HepG2 (cell line): Measurements from ENCODE around the gene YEATS2. TPM values are rescaled to one million over a fixed set of nuclear protein-coding genes. Genes with fewer than 3 reads are reported as not detected.

Experiments
- CAMTA2 ChIP-seq: sonication (generic); formaldehyde crosslinking; IDR thresholded peaks from 2 replicates; pipeline ENCODE4 v1.4.0; 2020; ENCODE audit warnings: mild to moderate bottlenecking, missing genetic modification reagents, borderline replicate concordance
- CREBL2 ChIP-seq: sonication (generic); formaldehyde crosslinking; IDR thresholded peaks from 2 replicates; pipeline ENCODE4 v1.8.1; 2023; ENCODE audit warnings: missing genetic modification reagents, mild to moderate bottlenecking, borderline replicate concordance
- KLF13 ChIP-seq: sonication (generic); formaldehyde crosslinking; IDR thresholded peaks from 2 replicates; pipeline ENCODE4 v1.4.0; 2020; ENCODE audit warnings: mild to moderate bottlenecking, missing genetic modification reagents
- TBX3 ChIP-seq: fragments of 450-650 bp; IDR thresholded peaks from 2 replicates; pipeline ENCODE4 v1.6.1; 2017; ENCODE audit warnings: antibody characterized with exemption, mild to moderate bottlenecking, inconsistent platforms, borderline replicate concordance
- ZNF253 ChIP-seq: sonication (generic); formaldehyde crosslinking; IDR thresholded peaks from 2 replicates; pipeline ENCODE4 v1.8.0; 2022; ENCODE audit warnings: mild to moderate bottlenecking, missing genetic modification reagents, borderline replicate concordance
- ZNF34 ChIP-seq: sonication (generic); formaldehyde crosslinking; IDR thresholded peaks from 2 replicates; pipeline ENCODE4 v1.4.0; 2020; ENCODE audit warnings: mild to moderate bottlenecking, missing genetic modification reagents, borderline replicate concordance
- ZNF605 ChIP-seq: sonication (generic); formaldehyde crosslinking; IDR thresholded peaks from 2 replicates; pipeline ENCODE4 v1.8.0; 2022; ENCODE audit warnings: mild to moderate bottlenecking, missing genetic modification reagents
- ZNF670 ChIP-seq: sonication (generic); formaldehyde crosslinking; IDR thresholded peaks from 2 replicates; pipeline ENCODE4 v1.8.0; 2022; ENCODE audit warnings: mild to moderate bottlenecking, missing genetic modification reagents, borderline replicate concordance
- ZNF766 ChIP-seq: sonication (generic); formaldehyde crosslinking; IDR thresholded peaks from 2 replicates; pipeline ENCODE4 v1.5.0; 2020; ENCODE audit warnings: missing genetic modification reagents, borderline replicate concordance
- ZNF879 ChIP-seq: sonication (generic); formaldehyde crosslinking; IDR thresholded peaks from 2 replicates; pipeline ENCODE4 v1.8.1; 2023; ENCODE audit warnings: missing genetic modification reagents
- polyA plus RNA-seq, 8 experiments: library from polyadenylated mRNA; depleted of rRNA in 3 of 8; stranded (reverse) in 7 of 8; unstranded in 1 of 8; fragments of >200 nt; fragmentation: Illumina TruSeq in 4 of 8; extraction: Trizol in 4 of 8; gene quantifications; 2 replicates each; pipeline versions ENCODE4 v1.2.1 to v1.2.3, GENCODE V29; 2011 to 2016; ENCODE audit warnings: low read depth in 4 of 8, missing spikeins in 1 of 8, mixed read lengths in 1 of 8; ENCODE audit not compliant: insufficient read depth in 1 of 8
- total RNA-seq, 5 experiments: library from RNA; depleted of rRNA; stranded (reverse); fragments of >200 nt; fragmentation: Illumina TruSeq; extraction: Trizol; gene quantifications; 2 replicates each; pipeline ENCODE4 v1.2.3, GENCODE V29; 2016; ENCODE audit warnings: low read depth in 1 of 5
- TF ChIP-seq, protein P1 (sequence below): sonication (generic); formaldehyde crosslinking; IDR thresholded peaks from 2 replicates; pipeline ENCODE4 v1.5.0; 2020; ENCODE audit warnings: mild to moderate bottlenecking, missing genetic modification reagents
- TF ChIP-seq, protein P2 (sequence below): sonication (generic); formaldehyde crosslinking; conservative IDR thresholded peaks from 2 replicates; pipeline ENCODE4 v1.4.0; 2020; ENCODE audit warnings: mild to moderate bottlenecking, missing genetic modification reagents, moderate library complexity
- TF ChIP-seq, protein P3 (sequence below): sonication (generic); formaldehyde crosslinking; IDR thresholded peaks from 2 replicates; pipeline ENCODE4 v1.5.0; 2020; ENCODE audit warnings: missing genetic modification reagents
- TF ChIP-seq, protein P4 (sequence below): sonication (generic); formaldehyde crosslinking; IDR thresholded peaks from 2 replicates; pipeline ENCODE4 v1.4.0; 2020; ENCODE audit warnings: missing genetic modification reagents
- TF ChIP-seq, protein P5 (sequence below): sonication (generic); formaldehyde crosslinking; IDR thresholded peaks from 2 replicates; pipeline ENCODE4 v1.5.0; 2020; ENCODE audit warnings: missing genetic modification reagents
- TF ChIP-seq, protein P6 (sequence below): sonication (generic); formaldehyde crosslinking; IDR thresholded peaks from 2 replicates; pipeline ENCODE4 v1.4.0; 2020; ENCODE audit warnings: missing genetic modification reagents

Gene YEATS2
- total and polyA plus RNA-seq, 2 of the 13 experiments (the other 11 are each of a cell fraction or from before 2014, with no cell fraction given) = 18.6 to 33.7 TPM

DNA sequence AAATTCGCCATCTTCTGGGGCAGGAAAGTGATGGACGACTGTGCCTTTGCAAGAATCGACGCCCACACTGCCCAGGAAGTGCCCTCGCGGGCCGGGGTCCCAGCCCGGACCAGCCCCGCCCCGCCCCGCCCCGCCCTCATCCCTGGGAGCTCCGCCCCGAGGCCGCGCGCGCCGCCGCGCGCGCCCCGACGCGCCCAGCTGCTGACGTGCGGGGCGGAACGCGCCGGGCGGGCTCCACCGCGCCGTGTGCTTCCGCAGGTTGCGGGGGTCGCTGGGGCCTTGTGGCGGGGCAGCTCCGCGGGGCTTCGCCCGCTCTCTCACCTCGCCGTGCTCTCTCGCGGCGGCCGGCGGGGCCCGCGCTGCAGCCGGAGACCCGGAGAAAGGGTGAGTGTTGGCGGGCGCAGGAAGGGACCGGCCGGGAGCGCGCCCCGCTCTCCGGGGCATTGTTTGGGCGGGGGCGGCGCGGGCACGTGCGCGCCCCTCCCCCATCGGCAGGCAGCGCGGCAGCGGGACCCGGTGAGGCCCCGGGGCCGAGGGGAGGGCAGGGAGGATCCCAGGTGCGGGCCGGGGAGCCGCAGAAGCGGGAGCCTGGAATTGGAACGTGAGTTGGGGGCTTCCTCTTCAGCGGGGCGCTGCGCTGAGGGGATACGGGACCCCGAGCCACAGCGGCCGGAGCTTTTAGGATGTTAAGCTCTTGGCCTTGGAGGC is at the start of gene YEATS2 (continued):
- TF ChIP-seq, protein P1, sequence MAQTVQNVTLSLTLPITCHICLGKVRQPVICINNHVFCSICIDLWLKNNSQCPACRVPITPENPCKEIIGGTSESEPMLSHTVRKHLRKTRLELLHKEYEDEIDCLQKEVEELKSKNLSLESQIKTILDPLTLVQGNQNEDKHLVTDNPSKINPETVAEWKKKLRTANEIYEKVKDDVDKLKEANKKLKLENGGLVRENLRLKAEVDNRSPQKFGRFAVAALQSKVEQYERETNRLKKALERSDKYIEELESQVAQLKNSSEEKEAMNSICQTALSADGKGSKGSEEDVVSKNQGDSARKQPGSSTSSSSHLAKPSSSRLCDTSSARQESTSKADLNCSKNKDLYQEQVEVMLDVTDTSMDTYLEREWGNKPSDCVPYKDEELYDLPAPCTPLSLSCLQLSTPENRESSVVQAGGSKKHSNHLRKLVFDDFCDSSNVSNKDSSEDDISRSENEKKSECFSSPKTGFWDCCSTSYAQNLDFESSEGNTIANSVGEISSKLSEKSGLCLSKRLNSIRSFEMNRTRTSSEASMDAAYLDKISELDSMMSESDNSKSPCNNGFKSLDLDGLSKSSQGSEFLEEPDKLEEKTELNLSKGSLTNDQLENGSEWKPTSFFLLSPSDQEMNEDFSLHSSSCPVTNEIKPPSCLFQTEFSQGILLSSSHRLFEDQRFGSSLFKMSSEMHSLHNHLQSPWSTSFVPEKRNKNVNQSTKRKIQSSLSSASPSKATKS (CRISPR knock-in tag) = no peak
- TF ChIP-seq, protein P2, sequence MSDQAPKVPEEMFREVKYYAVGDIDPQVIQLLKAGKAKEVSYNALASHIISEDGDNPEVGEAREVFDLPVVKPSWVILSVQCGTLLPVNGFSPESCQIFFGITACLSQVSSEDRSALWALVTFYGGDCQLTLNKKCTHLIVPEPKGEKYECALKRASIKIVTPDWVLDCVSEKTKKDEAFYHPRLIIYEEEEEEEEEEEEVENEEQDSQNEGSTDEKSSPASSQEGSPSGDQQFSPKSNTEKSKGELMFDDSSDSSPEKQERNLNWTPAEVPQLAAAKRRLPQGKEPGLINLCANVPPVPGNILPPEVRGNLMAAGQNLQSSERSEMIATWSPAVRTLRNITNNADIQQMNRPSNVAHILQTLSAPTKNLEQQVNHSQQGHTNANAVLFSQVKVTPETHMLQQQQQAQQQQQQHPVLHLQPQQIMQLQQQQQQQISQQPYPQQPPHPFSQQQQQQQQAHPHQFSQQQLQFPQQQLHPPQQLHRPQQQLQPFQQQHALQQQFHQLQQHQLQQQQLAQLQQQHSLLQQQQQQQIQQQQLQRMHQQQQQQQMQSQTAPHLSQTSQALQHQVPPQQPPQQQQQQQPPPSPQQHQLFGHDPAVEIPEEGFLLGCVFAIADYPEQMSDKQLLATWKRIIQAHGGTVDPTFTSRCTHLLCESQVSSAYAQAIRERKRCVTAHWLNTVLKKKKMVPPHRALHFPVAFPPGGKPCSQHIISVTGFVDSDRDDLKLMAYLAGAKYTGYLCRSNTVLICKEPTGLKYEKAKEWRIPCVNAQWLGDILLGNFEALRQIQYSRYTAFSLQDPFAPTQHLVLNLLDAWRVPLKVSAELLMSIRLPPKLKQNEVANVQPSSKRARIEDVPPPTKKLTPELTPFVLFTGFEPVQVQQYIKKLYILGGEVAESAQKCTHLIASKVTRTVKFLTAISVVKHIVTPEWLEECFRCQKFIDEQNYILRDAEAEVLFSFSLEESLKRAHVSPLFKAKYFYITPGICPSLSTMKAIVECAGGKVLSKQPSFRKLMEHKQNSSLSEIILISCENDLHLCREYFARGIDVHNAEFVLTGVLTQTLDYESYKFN (CRISPR knock-in tag) = peak; percentile 46
- TF ChIP-seq, protein P3, sequence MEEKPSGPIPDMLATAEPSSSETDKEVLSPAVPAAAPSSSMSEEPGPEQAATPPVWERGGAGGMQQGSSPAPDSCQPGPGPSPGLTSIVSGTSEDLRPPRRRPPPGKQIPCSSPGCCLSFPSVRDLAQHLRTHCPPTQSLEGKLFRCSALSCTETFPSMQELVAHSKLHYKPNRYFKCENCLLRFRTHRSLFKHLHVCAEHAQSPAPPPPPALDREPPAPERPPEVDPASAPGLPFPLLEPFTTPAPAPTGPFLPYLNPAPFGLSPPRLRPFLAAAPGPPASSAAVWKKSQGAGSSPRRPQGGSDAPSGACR (CRISPR knock-in tag) = no peak
- no peak for TF ChIP-seq ZNF879 (CRISPR knock-in tag)
- no peak for TF ChIP-seq ZNF605 (CRISPR knock-in tag)
- TF ChIP-seq ZNF253 = no peak
- 0 out of 2 replicates have a peak, but pooled peaks have one; percentile 40 for TF ChIP-seq ZNF34
- TF ChIP-seq CREBL2 (CRISPR knock-in tag) = no peak
- TF ChIP-seq ZNF670 (CRISPR knock-in tag) = no peak
- TF ChIP-seq, protein P4, sequence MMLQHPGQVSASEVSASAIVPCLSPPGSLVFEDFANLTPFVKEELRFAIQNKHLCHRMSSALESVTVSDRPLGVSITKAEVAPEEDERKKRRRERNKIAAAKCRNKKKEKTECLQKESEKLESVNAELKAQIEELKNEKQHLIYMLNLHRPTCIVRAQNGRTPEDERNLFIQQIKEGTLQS (CRISPR knock-in tag) = peak; percentile 13; the same call in 1 of the 2 replicates
- TF ChIP-seq TBX3 = no peak
- TF ChIP-seq CAMTA2 (CRISPR knock-in tag) = no peak
- peak; percentile 64 for TF ChIP-seq ZNF766 (CRISPR knock-in tag)
- no peak for TF ChIP-seq KLF13 (CRISPR knock-in tag)
- TF ChIP-seq, protein P5, sequence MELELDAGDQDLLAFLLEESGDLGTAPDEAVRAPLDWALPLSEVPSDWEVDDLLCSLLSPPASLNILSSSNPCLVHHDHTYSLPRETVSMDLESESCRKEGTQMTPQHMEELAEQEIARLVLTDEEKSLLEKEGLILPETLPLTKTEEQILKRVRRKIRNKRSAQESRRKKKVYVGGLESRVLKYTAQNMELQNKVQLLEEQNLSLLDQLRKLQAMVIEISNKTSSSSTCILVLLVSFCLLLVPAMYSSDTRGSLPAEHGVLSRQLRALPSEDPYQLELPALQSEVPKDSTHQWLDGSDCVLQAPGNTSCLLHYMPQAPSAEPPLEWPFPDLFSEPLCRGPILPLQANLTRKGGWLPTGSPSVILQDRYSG = peak; percentile 79; the same call in 1 of the 2 replicates
- TF ChIP-seq, protein P6, sequence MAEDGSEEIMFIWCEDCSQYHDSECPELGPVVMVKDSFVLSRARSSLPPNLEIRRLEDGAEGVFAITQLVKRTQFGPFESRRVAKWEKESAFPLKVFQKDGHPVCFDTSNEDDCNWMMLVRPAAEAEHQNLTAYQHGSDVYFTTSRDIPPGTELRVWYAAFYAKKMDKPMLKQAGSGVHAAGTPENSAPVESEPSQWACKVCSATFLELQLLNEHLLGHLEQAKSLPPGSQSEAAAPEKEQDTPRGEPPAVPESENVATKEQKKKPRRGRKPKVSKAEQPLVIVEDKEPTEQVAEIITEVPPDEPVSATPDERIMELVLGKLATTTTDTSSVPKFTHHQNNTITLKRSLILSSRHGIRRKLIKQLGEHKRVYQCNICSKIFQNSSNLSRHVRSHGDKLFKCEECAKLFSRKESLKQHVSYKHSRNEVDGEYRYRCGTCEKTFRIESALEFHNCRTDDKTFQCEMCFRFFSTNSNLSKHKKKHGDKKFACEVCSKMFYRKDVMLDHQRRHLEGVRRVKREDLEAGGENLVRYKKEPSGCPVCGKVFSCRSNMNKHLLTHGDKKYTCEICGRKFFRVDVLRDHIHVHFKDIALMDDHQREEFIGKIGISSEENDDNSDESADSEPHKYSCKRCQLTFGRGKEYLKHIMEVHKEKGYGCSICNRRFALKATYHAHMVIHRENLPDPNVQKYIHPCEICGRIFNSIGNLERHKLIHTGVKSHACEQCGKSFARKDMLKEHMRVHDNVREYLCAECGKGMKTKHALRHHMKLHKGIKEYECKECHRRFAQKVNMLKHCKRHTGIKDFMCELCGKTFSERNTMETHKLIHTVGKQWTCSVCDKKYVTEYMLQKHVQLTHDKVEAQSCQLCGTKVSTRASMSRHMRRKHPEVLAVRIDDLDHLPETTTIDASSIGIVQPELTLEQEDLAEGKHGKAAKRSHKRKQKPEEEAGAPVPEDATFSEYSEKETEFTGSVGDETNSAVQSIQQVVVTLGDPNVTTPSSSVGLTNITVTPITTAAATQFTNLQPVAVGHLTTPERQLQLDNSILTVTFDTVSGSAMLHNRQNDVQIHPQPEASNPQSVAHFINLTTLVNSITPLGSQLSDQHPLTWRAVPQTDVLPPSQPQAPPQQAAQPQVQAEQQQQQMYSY (CRISPR knock-in tag) = no peak
